Karpas-422 (cell line): ENCODE results near the gene SCARB1. TPM values are rescaled to one million over a fixed set of nuclear protein-coding genes. Genes with fewer than 3 reads are reported as not detected.
A peak's percentile ranks its signal among the peaks of the same experiment; 100 is the strongest.

Source experiments
- DNase-seq: peaks from one replicate; pipeline ENCODE4 v3.0.0-alpha.2; 2015
- H2AFZ ChIP-seq: fragments of 200-600 bp; sonication (generic); 2 replicates; pipeline ENCODE4 v1.6.1; 2014; ENCODE audit warnings: antibody characterized with exemption, low read length, mixed read lengths
- H3K27ac ChIP-seq: fragments of 200-600 bp; sonication (generic); 2 replicates; pipeline ENCODE4 v1.5.1; 2014; ENCODE audit warnings: mild to moderate bottlenecking, low read length, moderate library complexity
- H3K27me3 ChIP-seq: fragments of 200-600 bp; sonication (generic); 2 replicates; pipeline ENCODE4 v1.6.1; 2014; ENCODE audit warnings: low read length, mixed read lengths
- H3K36me3 ChIP-seq: fragments of 200-600 bp; sonication (generic); 2 replicates; pipeline ENCODE4 v1.6.1; 2014; ENCODE audit warnings: low read length, mixed read lengths; ENCODE audit not compliant: insufficient read depth
- H3K4me1 ChIP-seq: fragments of 200-600 bp; sonication (generic); 2 replicates; pipeline ENCODE4 v1.6.1; 2014; ENCODE audit warnings: mild to moderate bottlenecking, low read length, mixed read lengths
- H3K4me2 ChIP-seq: fragments of 200-600 bp; sonication (generic); 2 replicates; pipeline ENCODE4 v1.6.1; 2014; ENCODE audit warnings: low read length, low read depth, mild to moderate bottlenecking; ENCODE audit not compliant: poor library complexity, severe bottlenecking
- H3K4me3 ChIP-seq: fragments of 200-600 bp; sonication (generic); 2 replicates; pipeline ENCODE4 v1.5.1; 2014; ENCODE audit warnings: mild to moderate bottlenecking, antibody characterized with exemption, low read length, mixed read lengths
- H3K79me2 ChIP-seq: fragments of 200-600 bp; sonication (generic); 2 replicates; pipeline ENCODE4 v1.6.1; 2014; ENCODE audit warnings: mild to moderate bottlenecking, low read length, mixed read lengths
- H3K9ac ChIP-seq: fragments of 200-600 bp; sonication (generic); 2 replicates; pipeline ENCODE4 v1.6.0; 2014; ENCODE audit warnings: low read length
- H3K9me2 ChIP-seq: fragments of 200-600 bp; sonication (generic), shearing (Covaris generic); replicated peaks from 2 replicates; pipeline ENCODE4 v1.6.0; 2014; ENCODE audit warnings: mild to moderate bottlenecking, low read length, moderate library complexity; ENCODE audit not compliant: insufficient read depth
- H3K9me3 ChIP-seq: fragments of 300-700, 200-600 bp; sonication (generic); 2 replicates; pipeline ENCODE4 v1.6.1; 2014; ENCODE audit warnings: low read length, mixed read lengths
- H4K20me1 ChIP-seq: fragments of 200-600 bp; sonication (generic); 2 replicates; pipeline ENCODE4 v1.6.1; 2014; ENCODE audit warnings: mild to moderate bottlenecking, antibody characterized with exemption, low read length, low read depth; ENCODE audit not compliant: insufficient read depth
- total RNA-seq: library from RNA; depleted of rRNA; stranded (reverse); fragments of >200 nt; shearing (Covaris generic); gene quantifications from 2 replicates; pipeline ENCODE4 v1.2.3, GENCODE V29; 2014; ENCODE audit warnings: low replicate concordance

Gene SCARB1
- total RNA-seq, 1 experiment from 2014 or later: 91.7 TPM

DNA sequence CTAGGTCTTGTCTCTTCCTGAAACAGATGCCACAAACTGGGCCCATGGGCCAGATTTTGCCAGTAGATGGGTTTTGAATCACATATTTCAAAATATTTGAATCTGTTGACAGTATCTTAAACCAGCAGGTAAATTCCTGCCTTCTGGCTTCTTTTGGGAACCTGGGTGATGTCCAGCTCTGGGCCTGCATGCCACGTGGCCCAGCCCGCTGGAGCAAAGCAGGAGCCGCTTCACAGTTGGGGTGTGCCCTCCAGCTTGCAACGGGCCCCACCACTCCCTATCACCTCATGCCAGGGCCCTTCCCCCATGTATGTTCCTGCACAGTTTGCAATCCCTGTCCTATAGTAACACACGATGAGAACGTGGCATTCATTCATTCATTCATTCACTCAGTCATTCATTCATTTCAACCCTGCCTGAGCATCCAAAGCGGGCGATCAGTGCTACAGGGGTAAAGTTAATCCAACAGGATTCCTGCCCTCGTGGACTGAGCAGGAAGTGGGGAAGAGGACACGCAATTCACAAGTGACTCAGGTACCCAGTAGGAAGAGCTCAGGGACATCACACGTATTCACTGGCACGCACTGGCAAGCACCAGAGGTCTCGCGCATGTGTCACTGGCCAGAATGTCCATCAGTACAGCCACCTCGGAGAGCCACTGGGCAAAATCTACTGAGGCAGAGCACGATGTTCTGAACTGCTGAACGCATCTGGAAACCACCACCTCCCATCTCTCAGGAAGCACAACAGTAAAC lies 27.8 kb downstream of the SCARB1 start:
- Histone ChIP-seq H2AFZ (no peak overlapping the region), H3K27me3 (no peaks in the 10 kb centered on the region), H3K4me3 (no peak overlapping the region), H3K9ac (no peak overlapping the region), H3K79me2 (peaks cover 82% of the 10 kb centered on the region), H3K27ac (no peak overlapping the region), H3K4me1 (no peaks in the 10 kb centered on the region), H3K36me3 (peaks cover 10% of the 10 kb centered on the region), H4K20me1 (0 out of 2 replicates have a peak, but pooled peaks cover 9% of the 10 kb centered on the region), H3K9me2 (no peaks in the 10 kb centered on the region), H3K4me2 (no peak overlapping the region), H3K9me3 (no peaks in the 10 kb centered on the region)
- no peak for DNase-seq

DNA sequence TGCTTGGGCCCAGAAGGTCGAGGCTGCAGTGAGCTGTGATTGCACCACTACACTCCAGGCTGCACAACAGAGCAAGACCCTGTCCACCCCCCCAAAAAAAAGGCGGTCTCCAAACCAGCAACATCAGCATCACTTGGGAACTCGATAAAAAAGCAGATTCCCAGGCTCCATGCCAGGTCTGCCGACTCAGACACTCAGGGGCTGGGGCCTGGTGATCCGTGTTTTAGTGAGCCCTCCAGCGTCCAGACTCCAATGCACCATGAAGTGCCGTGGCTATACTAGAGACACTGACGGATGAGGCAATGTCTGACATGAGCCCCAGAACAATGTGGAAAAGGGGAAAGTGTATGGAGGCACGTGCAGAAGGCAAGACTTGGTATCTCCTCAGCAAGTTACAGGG lies 28.8 kb downstream of the SCARB1 start:
- no peaks in the 10 kb centered on the region for H3K9me3 ChIP-seq
- H3K79me2 ChIP-seq: peaks cover 83% of the 10 kb centered on the region
- no peaks in the 10 kb centered on the region for H3K9me2 ChIP-seq
- H3K4me3 ChIP-seq: no peak overlapping the region
- DNase-seq: no peak
- H3K27me3 ChIP-seq: no peaks in the 10 kb centered on the region
- H2AFZ ChIP-seq: no peak overlapping the region
- peaks cover 17% of the 10 kb centered on the region for H3K36me3 ChIP-seq
- H4K20me1 ChIP-seq: peaks cover 12% of the 10 kb centered on the region; the same call in 1 of the 2 replicates
- no peak overlapping the region for H3K4me2 ChIP-seq
- no peak overlapping the region for H3K27ac ChIP-seq
- no peaks in the 10 kb centered on the region for H3K4me1 ChIP-seq
- H3K9ac ChIP-seq: no peak overlapping the region

DNA sequence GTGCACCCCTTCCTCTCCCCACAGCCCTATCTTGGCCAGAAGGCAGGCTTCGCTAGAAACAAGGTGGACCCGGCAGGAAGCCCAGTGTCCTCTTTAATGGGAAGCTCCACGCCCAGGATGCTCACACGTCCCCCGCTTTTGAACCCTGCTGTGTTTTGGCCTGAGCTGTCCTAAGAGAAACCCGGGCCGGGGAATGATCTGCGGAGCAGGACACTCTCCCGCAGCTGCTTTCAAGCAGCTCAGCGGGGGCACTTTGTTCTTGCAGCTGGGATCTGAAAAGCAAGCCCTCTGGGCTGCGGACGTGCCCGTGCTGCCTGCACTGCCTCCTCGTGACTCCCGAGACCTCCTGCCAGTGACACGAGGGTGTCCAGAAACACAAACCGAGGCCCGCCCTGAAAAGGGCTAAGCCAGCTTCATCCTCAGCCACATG lies 30.0 kb downstream of the SCARB1 start:
- peaks cover 19% of the 10 kb centered on the region for H3K36me3 ChIP-seq
- H3K9me2 ChIP-seq: no peaks in the 10 kb centered on the region
- no peak overlapping the region for H3K4me3 ChIP-seq
- peaks cover 94% of the 10 kb centered on the region for H3K79me2 ChIP-seq
- H3K4me1 ChIP-seq: no peaks in the 10 kb centered on the region
- H2AFZ ChIP-seq: no peak overlapping the region
- no peak overlapping the region for H3K27ac ChIP-seq
- H3K27me3 ChIP-seq: no peaks in the 10 kb centered on the region
- no peak for DNase-seq
- no peak overlapping the region for H3K4me2 ChIP-seq
- H3K9ac ChIP-seq: no peak overlapping the region
- no peaks in the 10 kb centered on the region for H3K9me3 ChIP-seq
- peaks cover 18% of the 10 kb centered on the region for H4K20me1 ChIP-seq

DNA sequence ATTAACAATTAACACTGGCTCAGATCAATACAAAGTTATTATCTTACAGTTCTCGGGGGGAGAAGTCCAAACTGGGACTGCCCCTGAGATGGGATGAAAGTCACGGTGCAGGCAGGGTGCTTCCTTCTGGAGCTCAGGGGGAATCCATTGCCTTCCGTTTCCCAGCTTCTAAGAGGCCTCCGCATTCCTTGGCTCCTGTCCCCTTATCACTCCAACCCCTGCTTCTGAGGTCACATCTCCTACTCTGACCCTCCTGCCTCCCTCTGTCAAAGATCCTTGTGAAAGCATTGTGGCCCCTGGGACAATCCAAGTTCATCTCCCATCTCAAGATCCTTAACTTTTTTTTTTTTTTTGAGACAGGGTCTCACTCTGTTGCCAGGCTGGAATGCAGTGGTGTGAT lies 30.8 kb downstream of the SCARB1 start:
- H4K20me1 ChIP-seq: peaks cover 21% of the 10 kb centered on the region
- no peak overlapping the region for H3K27ac ChIP-seq
- no peak for DNase-seq
- H3K27me3 ChIP-seq: no peaks in the 10 kb centered on the region
- no peak overlapping the region for H3K9ac ChIP-seq
- no peak overlapping the region for H3K4me3 ChIP-seq
- H3K36me3 ChIP-seq: peaks cover 19% of the 10 kb centered on the region
- H3K4me2 ChIP-seq: no peak overlapping the region
- H3K79me2 ChIP-seq: peaks cover 95% of the 10 kb centered on the region
- H2AFZ ChIP-seq: no peak overlapping the region
- H3K9me2 ChIP-seq: no peaks in the 10 kb centered on the region
- no peaks in the 10 kb centered on the region for H3K4me1 ChIP-seq
- H3K9me3 ChIP-seq: no peaks in the 10 kb centered on the region

DNA sequence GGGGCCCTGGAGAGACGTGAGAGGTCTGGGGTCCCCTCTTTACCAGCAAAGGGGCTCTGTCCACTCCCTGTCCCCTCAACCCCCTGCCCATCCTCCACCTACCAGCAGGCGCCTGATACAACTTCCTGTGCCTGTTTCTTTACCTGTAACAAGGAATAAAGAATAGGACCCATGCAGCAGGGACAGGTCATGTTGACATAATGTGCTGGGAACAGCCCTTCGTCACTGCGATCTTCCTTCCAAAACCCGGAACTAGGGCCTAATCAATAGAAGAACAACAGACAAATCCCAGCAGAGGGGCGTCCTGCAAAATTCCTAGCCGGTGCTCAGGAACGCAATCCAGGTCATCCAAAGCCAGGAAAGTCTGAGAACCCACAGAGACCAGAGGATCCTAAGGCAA lies 32.1 kb downstream of the SCARB1 start:
- H3K9ac ChIP-seq: no peak overlapping the region
- no peak overlapping the region for H3K4me3 ChIP-seq
- no peak overlapping the region for H3K4me2 ChIP-seq
- H2AFZ ChIP-seq: no peak overlapping the region
- H3K4me1 ChIP-seq: no peaks in the 10 kb centered on the region
- H3K79me2 ChIP-seq: peaks cover 94% of the 10 kb centered on the region
- no peak overlapping the region for H3K27ac ChIP-seq
- no peak for DNase-seq
- no peaks in the 10 kb centered on the region for H3K9me2 ChIP-seq
- H3K36me3 ChIP-seq: peaks cover 19% of the 10 kb centered on the region
- no peaks in the 10 kb centered on the region for H3K9me3 ChIP-seq
- no peaks in the 10 kb centered on the region for H3K27me3 ChIP-seq
- H4K20me1 ChIP-seq: peaks cover 16% of the 10 kb centered on the region

DNA sequence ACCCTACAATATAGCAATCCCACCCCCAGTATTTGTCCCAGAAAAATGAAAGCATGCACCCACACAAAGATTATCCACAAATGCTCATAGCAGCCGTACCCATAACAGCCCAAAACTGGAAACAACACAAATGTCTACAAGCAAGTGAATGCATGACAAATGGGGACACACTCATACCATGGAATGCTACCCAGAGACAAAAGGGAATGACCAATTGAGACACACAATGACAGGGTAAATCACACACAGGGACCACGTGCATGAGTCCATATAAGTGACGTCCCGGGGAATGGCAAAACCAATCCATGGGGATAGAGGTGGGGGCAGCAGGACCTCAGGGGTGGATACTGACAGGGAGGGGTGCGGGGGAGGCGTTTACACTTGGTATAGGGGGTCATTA lies 33.4 kb downstream of the SCARB1 start:
- H3K9me3 ChIP-seq: no peaks in the 10 kb centered on the region
- peaks cover 19% of the 10 kb centered on the region for H3K36me3 ChIP-seq
- peaks cover 93% of the 10 kb centered on the region for H3K79me2 ChIP-seq

DNA sequence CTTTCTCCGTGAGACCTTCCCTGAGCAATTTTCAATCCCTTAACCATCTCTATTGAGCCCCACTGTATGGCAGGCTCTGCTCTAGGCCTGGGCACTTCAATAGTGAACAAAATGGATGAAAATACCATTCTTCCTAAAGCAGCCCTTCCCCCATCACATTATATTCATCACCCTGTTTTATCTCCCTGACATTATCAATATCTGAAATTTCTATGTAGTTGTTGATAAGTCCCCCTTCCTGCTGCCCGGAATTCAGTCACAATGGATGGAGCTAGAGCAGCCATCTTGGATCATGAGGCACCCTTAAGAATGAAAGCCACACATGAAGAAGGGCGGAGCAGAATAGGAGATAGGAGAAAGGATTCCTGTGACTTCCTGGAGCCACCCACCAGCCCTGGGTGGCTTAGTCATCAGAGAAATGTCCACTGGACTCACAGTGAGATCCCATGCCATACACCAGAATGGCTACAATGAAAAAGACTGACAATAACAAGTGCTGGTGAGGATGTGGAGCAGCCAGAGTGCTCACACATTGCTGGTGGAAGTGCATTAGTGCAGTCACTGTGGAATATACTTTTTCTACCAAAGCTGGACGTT lies 33.9 kb downstream of the SCARB1 start:
- Histone ChIP-seq H3K4me3 (no peak overlapping the region), H3K27ac (no peak overlapping the region), H4K20me1 (peaks cover 16% of the 10 kb centered on the region), H3K27me3 (no peaks in the 10 kb centered on the region), H3K79me2 (peaks cover 90% of the 10 kb centered on the region), H3K4me2 (no peak overlapping the region), H3K9ac (no peak overlapping the region), H2AFZ (no peak overlapping the region), H3K36me3 (peaks cover 19% of the 10 kb centered on the region), H3K4me1 (no peaks in the 10 kb centered on the region), H3K9me3 (no peaks in the 10 kb centered on the region), H3K9me2 (no peaks in the 10 kb centered on the region)
- DNase-seq: no peak

More for the DNA sequence above, 33.4 kb downstream of the SCARB1 start:
- Histone ChIP-seq H3K27ac (no peak overlapping the region), H3K4me3 (no peak overlapping the region), H3K4me2 (no peak overlapping the region), H3K27me3 (no peaks in the 10 kb centered on the region), H3K9ac (no peak overlapping the region), H2AFZ (no peak overlapping the region), H3K9me2 (no peaks in the 10 kb centered on the region), H4K20me1 (peaks cover 16% of the 10 kb centered on the region), H3K4me1 (no peaks in the 10 kb centered on the region)
- DNase-seq: no peak

DNA sequence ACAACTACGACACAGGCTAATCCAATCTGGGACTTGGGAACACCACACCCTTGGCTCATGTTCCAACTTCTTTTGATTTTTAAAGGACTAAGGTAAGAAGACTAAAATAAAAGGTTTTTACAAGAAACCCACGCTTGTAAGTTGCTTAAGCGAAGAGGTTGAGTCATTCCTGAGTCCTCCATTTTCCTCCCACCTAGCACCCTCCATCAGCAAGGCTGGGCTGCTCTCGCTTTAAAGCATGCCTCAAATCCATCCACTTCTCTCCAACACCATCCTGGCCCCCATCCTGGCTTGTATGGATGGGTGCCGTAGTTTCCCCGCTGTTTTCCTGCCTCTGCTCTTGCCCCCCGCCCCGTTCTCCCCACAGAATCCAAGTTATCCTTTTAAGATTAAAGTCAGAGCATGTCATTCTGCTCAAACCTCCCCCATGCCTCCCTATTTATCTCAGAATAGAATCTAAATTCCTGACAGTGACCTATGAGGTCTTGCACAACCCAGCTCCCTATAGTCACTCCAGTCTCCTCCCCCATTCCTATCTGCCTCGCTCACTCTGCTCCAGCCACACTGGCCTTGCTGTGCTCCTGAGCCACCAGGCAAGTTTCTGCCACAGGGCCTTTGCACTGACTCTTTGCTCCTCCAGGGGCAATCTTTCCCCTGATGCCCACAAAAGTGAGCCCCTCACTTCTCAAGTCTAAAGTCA lies 34.5 kb downstream of the SCARB1 start:
- Histone ChIP-seq H3K9me2 (no peaks in the 10 kb centered on the region), H2AFZ (no peak overlapping the region), H3K4me2 (no peak overlapping the region), H3K4me3 (no peak overlapping the region), H4K20me1 (peaks cover 16% of the 10 kb centered on the region), H3K79me2 (peaks cover 90% of the 10 kb centered on the region), H3K36me3 (peaks cover 19% of the 10 kb centered on the region), H3K27me3 (no peaks in the 10 kb centered on the region), H3K27ac (no peak overlapping the region), H3K9ac (no peak overlapping the region), H3K9me3 (no peaks in the 10 kb centered on the region), H3K4me1 (no peaks in the 10 kb centered on the region)
- peak; percentile 51 for DNase-seq
